ENCODE measurements around the gene CADPS. TPM values are rescaled to one million over a fixed set of nuclear protein-coding genes. Genes with fewer than 3 reads are reported as not detected.

The CADPS gene
- total and polyA plus RNA-seq, 10 donors: 0.16 to 3.6 (median 0.40) TPM

- Histone ChIP-seq H3K4me1 (no peaks in the 10 kb centered on the region), H3K27me3 (replicated peaks in 1 of 7) (no peaks in the 10 kb centered on the region), H3K9me3 (no peaks in the 10 kb centered on the region), H3K4me3 (no peak overlapping the region), H3K27ac (no peak overlapping the region), H3K36me3 (no peaks in the 10 kb centered on the region)
- WGBS, 5 donors: 66 to 75% (median 71%) methylated on average over 7 of the region's 7 CpGs
- no peak for DNase-seq
- TF ChIP-seq CTCF (IDR thresholded peaks at IDR 0.05 in 8 of 11, conservative IDR thresholded peaks at IDR 0.05 in 3 of 11) (no peak), POLR2A (IDR thresholded peaks at IDR 0.05) (no peak)
- intact Hi-C loops (cut with DNase I; ENCODE audit: low total_unique reads): no loop called here
Observed at GRCh38 chr3:62919784-62920465, 44.7 kb upstream of the CADPS start.

GRCh38 chr3:62918777-62919176 lies 43.6 kb upstream of the CADPS start:
- Histone ChIP-seq H3K4me1 (no peaks in the 10 kb centered on the region), H3K9me3 (no peaks in the 10 kb centered on the region), H3K4me3 (no peak overlapping the region), H3K27ac (no peak overlapping the region), H3K36me3 (no peaks in the 10 kb centered on the region), H3K27me3 (replicated peaks in 1 of 7) (no peaks in the 10 kb centered on the region)
- 55 to 78% (median 70%) methylated on average over 2 of the region's 2 CpGs for WGBS, 5 donors
- intact Hi-C loops (cut with DNase I; ENCODE audit: low total_unique reads): no loop called here
- TF ChIP-seq POLR2A (IDR thresholded peaks at IDR 0.05) (no peak), CTCF (IDR thresholded peaks at IDR 0.05 in 8 of 11, conservative IDR thresholded peaks at IDR 0.05 in 3 of 11) (no peak), POLR2AphosphoS5 (IDR thresholded peaks at IDR 0.05) (no peak)
- no peak for DNase-seq

GRCh38 chr3:62918131-62918530 lies 42.9 kb upstream of the CADPS start:
- Histone ChIP-seq H3K9me3 (no peaks in the 10 kb centered on the region), H3K4me3 (no peak overlapping the region), H3K27me3 (replicated peaks in 1 of 7) (no peaks in the 10 kb centered on the region), H3K4me1 (no peaks in the 10 kb centered on the region), H3K36me3 (no peaks in the 10 kb centered on the region), H3K27ac (no peak overlapping the region)
- no peak for TF ChIP-seq POLR2A (IDR thresholded peaks at IDR 0.05)
- 70 to 100% (median 88%) methylated on average over 1 of the region's 1 CpG for WGBS, 5 donors
- no peak for DNase-seq
- intact Hi-C loops (cut with DNase I; ENCODE audit: low total_unique reads): no loop called here

- intact Hi-C loops (cut with DNase I; ENCODE audit: low total_unique reads): no loop called here
- Histone ChIP-seq H3K9me3 (no peaks in the 10 kb centered on the region), H3K27me3 (replicated peaks in 1 of 7) (no peaks in the 10 kb centered on the region), H3K36me3 (no peaks in the 10 kb centered on the region), H3K4me3 (no peak overlapping the region), H3K4me1 (no peaks in the 10 kb centered on the region), H3K27ac (no peak overlapping the region)
- no peak for TF ChIP-seq CTCF (IDR thresholded peaks at IDR 0.05 in 8 of 11, conservative IDR thresholded peaks at IDR 0.05 in 3 of 11)
- TF ChIP-seq POLR2A (IDR thresholded peaks at IDR 0.05): no peak
- no peak for TF ChIP-seq POLR2AphosphoS5 (IDR thresholded peaks at IDR 0.05)
- no peak for DNase-seq
Observed at GRCh38 chr3:62911526-62911925, 36.3 kb upstream of the CADPS start.

GRCh38 chr3:62905331-62905730 lies 30.1 kb upstream of the CADPS start:
- TF ChIP-seq CTCF (IDR thresholded peaks at IDR 0.05 in 8 of 11, conservative IDR thresholded peaks at IDR 0.05 in 3 of 11): no peak
- TF ChIP-seq POLR2AphosphoS5 (IDR thresholded peaks at IDR 0.05): no peak
- no peak for TF ChIP-seq POLR2A (IDR thresholded peaks at IDR 0.05)
- no peak for DNase-seq
- H3K4me3 ChIP-seq: no peak overlapping the region
- no peaks in the 10 kb centered on the region for H3K4me1 ChIP-seq
- H3K27me3 ChIP-seq (replicated peaks in 1 of 7): no peaks in the 10 kb centered on the region
- no peaks in the 10 kb centered on the region for H3K9me3 ChIP-seq
- H3K27ac ChIP-seq: no peak overlapping the region
- H3K36me3 ChIP-seq: no peaks in the 10 kb centered on the region
- intact Hi-C loops (cut with DNase I; ENCODE audit: low total_unique reads): no loop called here
